Activated CD8-positive, alpha-beta memory T cell treated with anti-CD3 and anti-CD28 coated beads, Interleukin-2, amount 50 U/mL, for 1 hour (primary cell): ENCODE results near the gene OR51B6.
"Not testable (repeated sequence)": the region's sequence is repeated elsewhere in the genome, so short reads cannot be mapped to it uniquely, and the experiment has no call there.

ENCODE experiments used
- DNase-seq: peaks from one replicate; pipeline ENCODE4 v3.0.0-alpha.2; 2020; ENCODE audit errors: extremely low read depth

OR51B6 gene, protein sequence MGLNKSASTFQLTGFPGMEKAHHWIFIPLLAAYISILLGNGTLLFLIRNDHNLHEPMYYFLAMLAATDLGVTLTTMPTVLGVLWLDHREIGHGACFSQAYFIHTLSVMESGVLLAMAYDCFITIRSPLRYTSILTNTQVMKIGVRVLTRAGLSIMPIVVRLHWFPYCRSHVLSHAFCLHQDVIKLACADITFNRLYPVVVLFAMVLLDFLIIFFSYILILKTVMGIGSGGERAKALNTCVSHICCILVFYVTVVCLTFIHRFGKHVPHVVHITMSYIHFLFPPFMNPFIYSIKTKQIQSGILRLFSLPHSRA

DNA sequence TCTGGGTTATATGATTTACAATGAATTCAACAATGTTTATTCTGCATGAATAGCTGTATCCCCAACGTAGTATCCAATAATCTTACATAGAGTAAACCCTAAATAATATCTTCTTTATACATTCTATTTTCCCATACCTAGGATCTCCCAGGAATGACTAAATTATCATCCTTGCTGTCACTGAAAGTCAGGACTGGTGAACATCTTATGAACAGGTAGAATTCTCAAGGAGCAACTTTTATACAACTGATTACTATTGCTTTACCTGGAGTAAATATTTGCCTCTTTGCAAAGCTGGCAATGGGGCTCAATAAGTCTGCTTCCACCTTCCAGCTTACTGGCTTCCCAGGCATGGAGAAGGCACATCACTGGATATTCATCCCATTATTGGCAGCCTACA, at the start of gene OR51B6:
TSS of gene OR51B6 (plus strand) at position 301 of the 400 bp plus-strand sequence. CDS start at position 301, 0 bp downstream.
- no peak for DNase-seq

DNA sequence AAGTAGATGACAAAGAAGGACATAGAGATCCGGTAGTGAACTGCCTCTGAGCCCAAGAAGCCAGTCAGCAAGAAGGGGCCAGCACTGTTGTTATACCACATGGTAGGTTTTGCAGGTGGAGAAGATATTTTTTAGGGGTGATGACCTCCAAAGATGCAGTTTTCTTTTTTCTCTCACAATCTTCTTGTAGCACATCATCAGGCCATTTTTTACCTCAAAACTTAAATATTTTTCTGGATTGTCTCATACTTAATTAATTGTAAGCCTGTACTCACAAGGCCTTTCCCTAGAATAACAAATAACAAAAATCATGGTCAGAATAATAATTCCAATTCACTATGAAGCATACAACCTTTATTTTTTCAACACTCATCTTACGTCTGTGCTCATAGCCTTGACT, 49.5 kb upstream of the OR51B6 start, which contains the start of gene OR51B4:
TSS of gene OR51B4 (minus strand) at position 101 of the 400 bp plus-strand sequence. CDS start at position 101, 0 bp downstream.
- DNase-seq: no peak

DNA sequence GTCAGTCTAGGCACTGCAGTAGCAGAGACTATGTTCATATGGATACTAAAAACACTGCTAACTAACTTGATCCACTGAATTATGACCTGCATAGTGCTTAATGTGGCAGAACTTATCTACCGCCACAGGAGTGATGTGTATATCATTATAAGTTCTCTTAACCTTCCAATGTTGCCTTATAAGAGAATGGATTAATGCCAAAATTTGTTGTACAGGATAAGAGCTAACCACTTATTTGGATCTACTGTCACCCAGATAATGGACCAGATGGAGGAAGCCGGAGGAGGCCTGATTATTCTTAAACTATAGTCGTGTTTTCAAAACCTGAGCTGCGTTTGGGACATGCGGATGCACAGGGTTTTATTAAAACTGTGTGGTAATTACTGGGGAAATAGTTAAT, 47.7 kb upstream of the OR51B6 start:
- no peak for DNase-seq

DNA sequence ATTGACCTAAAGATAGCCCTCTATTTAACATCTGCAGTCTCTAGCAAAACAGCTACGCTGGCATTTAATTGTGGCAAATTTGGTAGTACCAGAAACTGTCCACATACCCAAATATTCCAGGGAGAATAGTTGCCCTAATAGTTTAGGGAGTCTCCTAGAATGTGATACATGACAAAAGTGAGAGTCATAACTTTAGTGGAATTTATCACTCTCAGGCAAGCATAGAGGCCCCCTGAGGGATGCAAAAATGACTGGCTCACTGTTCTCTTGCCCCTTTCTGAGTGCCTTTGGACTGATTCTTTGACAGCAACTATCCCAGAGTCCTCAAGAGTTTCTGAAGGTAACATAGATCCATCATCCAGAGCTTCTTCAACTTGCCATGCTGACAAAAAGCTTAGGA, 47.3 kb upstream of the OR51B6 start:
- no peak for DNase-seq

DNA sequence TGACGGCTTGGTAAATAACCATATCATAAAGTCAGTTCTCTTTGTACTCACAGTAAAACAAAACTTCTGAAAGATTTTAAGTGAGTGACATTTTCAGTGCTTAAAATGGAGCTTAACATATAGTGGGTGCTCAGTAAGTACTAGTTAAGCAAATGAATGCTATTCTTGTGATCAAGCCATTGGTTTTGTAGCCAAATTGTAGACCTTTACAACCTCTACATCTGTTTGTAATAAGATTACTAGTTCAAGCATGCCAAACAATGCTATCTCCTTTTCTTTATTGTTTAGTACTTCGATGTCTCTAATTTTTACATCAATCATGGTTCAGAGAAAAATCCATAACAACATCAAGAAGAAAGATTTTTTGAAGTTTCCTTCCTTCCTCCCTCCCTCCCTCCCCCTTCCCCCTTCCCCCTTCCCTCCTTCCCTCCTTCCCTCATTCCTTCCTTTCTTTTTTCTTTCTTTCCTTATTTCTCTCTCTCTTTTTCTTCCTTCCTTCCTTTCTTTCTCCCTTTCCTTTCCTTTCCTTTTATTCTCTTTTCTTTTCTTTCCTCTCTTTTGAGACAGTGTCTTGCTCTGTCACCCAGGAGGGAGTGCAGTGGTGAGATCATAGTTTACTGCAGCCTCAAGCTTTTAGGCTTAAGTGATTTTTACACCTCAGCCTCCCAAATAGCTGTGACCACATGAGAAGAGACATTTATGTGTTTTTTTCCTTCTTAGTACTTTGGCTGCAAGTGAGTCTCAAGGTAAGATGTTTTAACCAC, 43.9 kb upstream of the OR51B6 start:
- DNase-seq: no peak

DNA sequence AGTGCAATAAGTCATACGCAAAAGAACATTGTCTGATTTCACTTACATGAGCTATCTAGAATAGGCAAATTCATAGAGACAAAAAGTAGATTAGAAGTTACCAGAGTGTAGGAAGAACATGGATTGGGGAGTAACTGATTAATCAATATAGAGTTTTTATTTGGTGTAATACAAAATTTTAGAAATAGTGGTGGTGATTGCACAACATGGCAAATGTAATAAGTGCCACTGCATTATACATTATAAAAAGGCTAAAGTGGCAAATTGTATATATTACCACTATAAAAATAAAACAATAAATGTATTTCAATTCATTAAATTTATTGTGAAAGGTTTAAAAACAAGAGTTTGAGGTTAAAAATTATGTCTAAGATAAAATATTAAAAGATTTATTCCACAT, 40.9 kb upstream of the OR51B6 start:
- no peak for DNase-seq

DNA sequence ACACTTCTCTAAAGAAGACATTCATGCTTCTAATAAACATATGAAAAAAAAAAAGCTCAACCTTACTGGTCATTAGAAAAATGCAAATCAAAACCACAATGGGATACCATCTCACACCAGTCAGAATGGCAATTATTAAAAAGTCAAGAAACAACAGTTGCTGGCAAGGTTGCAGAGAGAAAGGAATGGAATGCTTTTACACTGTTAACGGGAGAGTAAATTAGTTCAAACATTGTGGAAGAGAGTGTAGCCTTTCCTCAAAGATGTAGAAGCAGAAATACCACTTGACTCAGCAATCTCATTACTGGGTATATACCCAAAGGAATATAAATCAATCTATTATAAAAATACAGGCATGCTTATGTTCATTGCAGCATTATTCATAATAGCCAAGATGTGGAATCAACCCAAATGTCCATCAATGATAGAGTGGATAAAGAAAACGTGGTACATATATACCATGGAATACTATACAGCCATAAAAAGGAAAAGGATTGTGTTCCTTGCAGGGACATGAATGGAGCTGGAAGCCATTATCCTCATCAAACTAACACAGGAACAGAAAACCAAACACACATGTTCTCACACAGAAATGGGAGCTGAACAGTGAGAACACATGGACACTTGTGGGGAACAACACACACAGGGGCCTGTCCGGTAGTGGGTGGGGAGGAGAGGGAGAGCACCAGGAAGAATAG, 37.8 kb upstream of the OR51B6 start:
- not testable (repeated sequence) for DNase-seq

DNA sequence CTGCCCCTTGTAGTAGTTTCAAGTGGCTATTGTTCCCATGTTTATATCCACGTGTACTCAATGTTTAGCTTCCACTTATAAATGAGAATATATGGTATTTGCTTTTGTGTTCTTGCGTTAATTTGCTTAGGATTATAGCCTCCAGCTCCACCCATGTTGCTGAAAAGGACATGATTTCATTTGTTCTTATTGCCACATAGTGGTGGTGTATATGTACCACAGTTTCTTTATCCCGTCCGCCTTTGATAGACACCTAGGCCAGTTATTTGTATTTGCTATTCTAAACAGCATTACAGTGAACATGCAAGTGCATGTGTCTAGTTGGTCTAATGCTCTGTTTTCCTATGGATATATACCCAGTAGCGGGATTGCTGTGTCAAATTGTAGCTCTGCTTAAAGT, 34.0 kb upstream of the OR51B6 start:
- DNase-seq: no peak

DNA sequence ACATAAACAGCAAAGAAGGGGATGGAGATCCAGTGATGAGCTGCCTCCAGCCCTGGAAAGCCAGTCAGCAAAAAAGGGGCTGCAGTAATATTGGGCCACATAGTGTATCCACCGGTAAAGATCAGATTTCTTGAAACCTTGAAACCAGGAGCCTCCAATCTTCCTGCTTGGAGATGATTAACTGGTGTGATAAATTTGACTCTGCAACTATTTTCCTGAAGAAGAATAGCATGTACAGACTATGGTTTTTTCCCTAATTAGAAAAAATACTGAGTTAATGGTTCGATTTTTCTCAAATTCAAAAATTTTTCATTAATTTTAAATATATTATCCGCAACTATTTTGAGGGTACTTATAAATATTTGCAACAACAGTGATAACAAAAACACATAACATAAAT, 27.1 kb upstream of the OR51B6 start, which contains the start of gene OR51B2:
TSS of gene OR51B2 (minus strand) at position 101 of the 400 bp plus-strand sequence. CDS start at position 101, 0 bp downstream.
- no peak for DNase-seq

DNA sequence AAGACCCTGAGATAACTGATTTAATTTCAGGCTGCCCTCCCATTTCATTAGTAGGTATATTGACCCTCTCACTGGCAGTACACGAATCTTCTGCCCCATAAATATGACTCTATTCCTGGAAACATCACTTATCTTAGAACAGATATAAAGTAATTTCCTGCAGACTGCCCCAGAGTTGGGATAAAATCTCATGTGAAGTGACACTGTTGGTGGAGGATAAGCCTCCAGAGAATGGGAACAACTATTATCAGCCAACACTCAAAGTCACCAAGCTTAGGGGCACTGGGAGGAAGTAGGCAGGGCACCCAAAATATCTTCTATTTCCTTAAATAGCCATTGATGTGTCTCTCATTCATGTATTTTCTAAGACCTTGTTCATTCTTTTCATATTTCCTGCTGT, 16.1 kb upstream of the OR51B6 start:
- no peak for DNase-seq

DNA sequence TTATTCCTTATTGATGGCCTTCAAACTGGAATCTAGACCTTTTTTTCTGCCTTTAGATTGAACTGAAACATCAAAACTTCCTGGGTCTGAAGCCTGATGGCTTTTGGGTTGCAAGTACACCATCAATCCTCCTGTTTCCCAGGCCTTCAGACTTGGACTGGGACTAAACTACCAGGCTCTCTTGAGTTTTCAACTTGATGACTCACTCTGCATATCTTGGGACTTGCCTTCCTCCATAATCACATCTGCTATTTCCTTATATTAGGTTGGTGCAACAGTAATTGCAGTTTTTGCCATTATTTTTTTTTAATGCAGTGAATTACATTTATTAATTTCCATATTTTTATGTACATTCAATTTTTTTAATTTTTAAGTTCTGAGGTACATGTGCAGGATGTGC, 15.0 kb upstream of the OR51B6 start:
- no peak for DNase-seq

DNA sequence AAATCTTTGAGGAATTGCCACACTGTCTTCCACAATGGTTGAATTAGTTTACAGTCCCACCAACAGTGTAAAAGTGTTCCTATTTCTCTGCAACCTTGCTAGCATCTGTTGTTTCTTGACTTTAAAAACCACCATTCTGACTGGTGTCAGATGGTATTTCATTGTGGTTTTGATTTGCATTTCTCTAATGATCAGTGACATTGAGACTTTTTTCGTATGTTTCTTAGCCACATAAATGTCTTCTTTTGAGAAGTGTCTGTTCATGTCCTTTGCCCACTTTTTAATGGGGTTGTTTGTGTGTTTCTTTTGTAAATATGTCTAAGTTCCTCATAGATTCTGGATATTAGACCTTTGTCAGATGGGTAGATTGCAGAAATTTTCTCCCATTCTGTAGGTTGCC, 14.1 kb upstream of the OR51B6 start:
- DNase-seq: not testable (repeated sequence)

DNA sequence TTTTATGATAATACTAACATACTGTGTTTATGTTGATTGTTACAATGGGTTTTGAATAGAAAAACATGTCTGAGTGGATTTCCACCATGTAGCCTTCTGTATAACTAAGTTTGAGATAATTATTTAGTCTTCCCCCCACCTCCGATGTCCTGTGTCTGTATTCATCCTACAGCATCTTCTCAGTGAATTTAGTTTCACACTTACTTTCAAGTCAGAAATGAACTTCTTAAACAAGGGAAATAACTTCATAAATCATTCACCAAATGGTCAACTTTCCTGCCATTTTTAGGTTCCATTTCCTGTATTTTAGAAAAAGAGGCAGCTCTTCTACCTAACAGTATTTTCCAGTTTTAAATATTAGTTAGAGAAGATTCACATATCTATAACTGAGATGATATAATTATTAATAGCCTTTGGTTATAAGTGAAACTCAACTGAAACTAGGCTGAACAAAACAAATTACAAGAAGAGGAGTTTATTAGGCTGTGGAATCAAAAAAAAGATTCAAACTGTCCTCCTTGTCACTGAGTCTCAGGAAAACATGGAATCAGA, 11.5 kb upstream of the OR51B6 start:
- no peak for DNase-seq

DNA sequence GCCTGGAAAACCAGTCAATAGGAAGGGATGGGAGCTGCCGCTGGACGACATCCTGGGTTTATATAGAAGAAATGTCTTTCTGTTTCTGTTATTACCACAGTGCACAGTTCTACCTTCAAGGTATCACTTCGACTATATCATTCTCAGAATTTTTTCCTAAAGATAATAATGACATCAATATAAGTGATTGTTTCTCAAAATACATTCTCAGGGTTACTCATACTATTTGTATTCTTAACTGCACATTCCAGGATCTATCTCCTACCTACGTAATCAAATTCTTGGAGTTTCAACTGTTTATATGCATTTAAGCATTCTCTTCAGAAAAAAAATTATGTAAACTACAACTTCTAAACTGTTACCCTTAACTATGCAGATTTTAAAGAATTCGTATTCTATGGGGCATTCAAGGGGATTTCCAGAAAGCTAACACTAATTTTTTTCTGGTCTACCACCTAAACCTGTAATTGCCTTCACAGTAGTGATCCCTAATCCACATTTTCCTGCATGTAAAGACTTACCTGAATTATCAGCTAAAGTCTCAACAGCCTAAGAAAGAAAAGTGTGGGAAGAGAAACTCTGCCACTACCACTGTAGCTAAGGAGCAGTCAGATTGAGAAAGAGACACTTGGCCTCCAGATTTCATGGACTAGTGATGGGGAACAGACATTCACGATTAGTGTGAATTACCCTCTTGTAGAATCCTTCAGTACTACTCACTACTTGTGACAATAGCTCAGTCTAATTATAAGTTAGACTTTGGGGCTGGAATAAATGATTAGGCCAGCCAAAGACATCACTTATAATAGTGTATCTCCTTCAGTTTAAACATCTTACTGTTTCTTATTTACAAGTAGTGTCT, 7.6 kb upstream of the OR51B6 start, which contains the start of gene OR51B5:
TSS of gene OR51B5 (minus strand) at position 51 of the 862 bp plus-strand sequence. CDS start at position 51, 0 bp downstream.
- no peak for DNase-seq

DNA sequence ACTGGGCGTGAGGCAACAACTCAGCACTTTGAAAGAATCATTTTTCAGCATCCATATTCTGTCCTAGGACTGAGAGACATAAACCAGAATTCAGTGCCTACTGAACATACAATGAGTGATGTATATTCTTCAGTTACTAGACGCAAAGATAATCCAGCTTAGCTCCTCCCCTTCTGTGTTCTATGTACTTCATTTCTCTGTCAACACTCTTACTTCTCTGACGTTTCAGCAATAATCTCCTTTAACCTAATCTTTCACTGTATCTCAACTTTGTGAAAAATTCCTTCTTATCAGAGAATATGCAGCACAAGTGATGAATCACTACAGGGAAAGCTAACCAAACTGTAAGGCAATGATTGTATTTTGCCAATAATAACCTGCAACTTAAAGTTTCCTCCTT, 5.5 kb upstream of the OR51B6 start:
- no peak for DNase-seq

DNA sequence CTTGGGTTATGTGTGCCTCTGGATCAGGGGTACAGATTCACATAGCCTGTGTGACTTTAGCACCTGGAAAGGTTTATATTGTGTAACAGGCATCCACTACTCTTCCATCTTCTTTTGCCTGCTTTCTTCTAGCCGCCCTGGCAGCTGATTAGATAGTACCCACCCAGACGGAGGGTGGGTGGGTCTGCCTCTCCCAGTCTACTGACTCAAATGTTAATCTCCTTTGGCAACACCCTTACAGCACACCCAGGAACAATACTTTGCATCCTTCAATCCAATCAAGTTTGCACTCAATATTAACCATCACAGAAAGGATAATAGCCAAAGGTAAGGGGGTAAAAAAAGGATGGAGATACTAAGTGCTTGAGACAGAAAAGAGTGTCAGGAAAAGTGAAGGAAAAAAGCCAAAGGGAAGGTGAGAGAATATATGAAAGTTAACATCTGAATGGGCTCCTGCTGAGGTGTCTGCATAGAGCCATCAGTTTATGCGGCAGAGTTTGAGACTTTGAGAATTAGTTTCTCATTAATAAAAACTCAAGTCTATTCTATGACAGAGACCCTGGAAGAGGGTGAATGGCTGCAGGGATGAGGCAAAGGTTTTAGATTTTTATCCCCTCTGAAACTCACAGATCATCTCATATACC, 2.6 kb upstream of the OR51B6 start:
- DNase-seq: no peak

DNA sequence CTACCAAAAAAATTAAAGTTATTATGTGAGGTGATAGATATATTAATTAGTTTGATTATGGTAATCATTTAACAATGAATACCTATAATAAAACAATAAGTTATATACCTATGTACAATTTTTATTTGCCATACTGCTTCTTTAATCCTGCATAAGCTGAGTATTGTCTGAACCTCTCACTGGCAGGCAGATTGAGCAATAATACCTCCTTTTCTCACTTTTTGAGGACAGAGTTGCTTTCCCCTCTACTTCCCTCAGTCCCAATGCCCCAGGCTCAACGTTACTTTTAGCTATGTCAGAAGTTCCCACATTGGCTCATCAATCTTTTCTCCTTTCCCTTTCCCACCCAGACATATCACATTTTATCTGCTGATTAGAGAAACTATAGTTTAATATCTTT, 1.8 kb upstream of the OR51B6 start:
- no peak for DNase-seq

DNA sequence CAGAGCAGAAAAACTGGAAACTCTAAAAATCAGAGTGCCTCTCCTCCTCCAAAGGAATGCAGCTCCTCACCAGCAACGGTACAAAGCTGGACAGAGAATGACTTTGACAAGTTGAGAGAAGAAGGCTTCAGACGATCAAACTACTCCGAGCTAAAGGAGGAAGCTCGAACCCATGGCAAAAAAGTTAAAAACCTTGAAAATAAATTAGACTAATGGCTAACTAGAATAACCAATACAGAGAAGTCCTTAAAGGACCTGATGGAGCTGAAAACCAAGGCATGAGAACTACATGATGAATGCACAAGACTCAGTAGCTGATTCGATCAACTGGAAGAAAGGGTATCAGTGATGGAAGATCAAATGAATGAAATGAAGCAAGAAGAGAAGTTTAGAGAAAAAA, 4.7 kb downstream of the OR51B6 start:
- DNase-seq: not testable (repeated sequence)

DNA sequence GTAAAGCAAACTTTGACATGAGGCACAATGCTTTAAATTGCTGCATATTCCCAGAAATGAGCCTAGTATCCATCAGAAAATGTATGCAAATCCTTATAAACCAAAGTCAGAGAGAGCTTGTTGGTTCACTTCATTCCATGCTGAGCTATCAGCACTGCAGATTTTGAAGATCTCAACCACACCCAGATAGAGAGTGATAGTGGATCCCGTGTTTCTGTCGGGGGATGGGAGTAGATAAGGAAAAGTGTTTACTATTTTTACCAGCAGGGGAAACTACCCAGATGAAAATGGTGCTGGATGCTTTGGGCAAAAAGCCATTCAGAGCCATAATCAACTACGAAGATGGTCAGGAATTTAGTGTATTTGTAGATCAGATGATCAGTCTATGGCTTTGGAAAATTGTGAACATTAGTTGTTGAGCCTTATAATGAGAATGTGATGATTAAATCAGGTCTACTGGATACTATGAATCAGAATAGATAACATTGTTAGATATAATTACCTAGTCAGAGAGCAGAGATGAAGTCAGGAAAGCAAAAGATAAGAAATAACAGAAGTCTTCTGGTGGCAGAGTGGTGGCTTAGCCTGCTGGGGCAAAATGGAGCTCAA, 10.8 kb downstream of the OR51B6 start:
- DNase-seq: no peak

DNA sequence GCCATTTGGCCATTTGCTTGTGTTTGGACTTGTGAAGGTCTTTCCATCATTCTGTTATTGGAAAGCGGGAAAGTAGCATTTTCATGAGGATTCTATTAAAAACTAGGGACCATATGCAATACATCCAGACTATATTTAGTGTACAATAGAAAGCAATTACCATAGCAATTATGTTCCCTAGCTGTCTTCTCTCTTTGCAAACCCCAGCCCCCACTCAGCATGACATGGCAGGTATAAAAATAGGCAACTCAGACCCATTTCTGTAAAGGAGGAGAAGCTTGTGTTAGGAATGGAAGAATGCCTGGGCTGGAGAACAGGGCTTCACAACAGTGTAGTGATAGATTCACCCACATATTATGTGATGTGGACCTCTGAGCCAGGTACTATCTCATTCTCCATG, 12.4 kb downstream of the OR51B6 start:
- no peak for DNase-seq
